Liver (tissue), 9 donors: ENCODE measurements around the gene GMFB. TPM values are rescaled to one million over a fixed set of nuclear protein-coding genes. Genes with fewer than 3 reads are reported as not detected.

ENCODE experiments used
- DNase-seq: peaks from one replicate; pipeline ENCODE4 v3.0.0-alpha.2; 2017; ENCODE audit warnings: low spot score
- H3K27ac ChIP-seq, 2 donors: one replicate each; pipeline ENCODE4 v1.7.0; 2013; ENCODE audit warnings: inconsistent platforms in 2 of 2, low read length in 2 of 2, control low read depth in 1 of 2, low read depth in 1 of 2, mild to moderate bottlenecking in 1 of 2
- H3K27me3 ChIP-seq, 4 donors: one replicate each; pipeline versions ENCODE4 v1.6.1 to v1.7.0; 2013; ENCODE audit warnings: low read length in 3 of 4, inconsistent platforms in 1 of 4, mild to moderate bottlenecking in 1 of 4, moderate library complexity in 1 of 4; ENCODE audit not compliant: control insufficient read depth in 4 of 4, insufficient read depth in 4 of 4
- H3K36me3 ChIP-seq, 4 donors: one replicate each; pipeline versions ENCODE4 v1.6.1 to v1.7.0; 2013; ENCODE audit warnings: low read length in 3 of 4, mild to moderate bottlenecking in 3 of 4, low read depth in 1 of 4, moderate library complexity in 1 of 4; ENCODE audit not compliant: control insufficient read depth in 4 of 4, insufficient read depth in 3 of 4
- H3K4me1 ChIP-seq, 4 donors: one replicate each; pipeline versions ENCODE4 v1.6.1 to v1.7.0; 2013; ENCODE audit warnings: low read length in 3 of 4, mild to moderate bottlenecking in 3 of 4, moderate library complexity in 1 of 4; ENCODE audit not compliant: control insufficient read depth in 4 of 4, insufficient read depth in 4 of 4
- H3K4me3 ChIP-seq, 3 donors: one replicate each; pipeline versions ENCODE4 v1.6.1 to v1.7.0; 2013; ENCODE audit warnings: low read length in 3 of 3, control low read depth in 1 of 3, low read depth in 1 of 3, mild to moderate bottlenecking in 1 of 3
- H3K9ac ChIP-seq, 2 donors: one replicate each; pipeline ENCODE4 v1.7.0; 2013; ENCODE audit warnings: low read length in 2 of 2, mild to moderate bottlenecking in 2 of 2, moderate library complexity in 2 of 2, control low read depth in 1 of 2, low read depth in 1 of 2
- H3K9me3 ChIP-seq, 4 donors: one replicate each; pipeline versions ENCODE4 v1.6.1 to v1.7.0; 2013; ENCODE audit warnings: low read length in 3 of 4; ENCODE audit not compliant: control insufficient read depth in 4 of 4
- ATF3 ChIP-seq: IDR thresholded peaks from 2 replicates; pipeline ENCODE4 v1.6.1; 2016; ENCODE audit warnings: antibody characterized with exemption
- EGR1 ChIP-seq, 2 donors: IDR thresholded peaks; 2 replicates each; pipeline ENCODE4 v1.6.1; 2016 to 2018; ENCODE audit warnings: antibody characterized with exemption in 2 of 2, low read depth in 2 of 2
- FOXA1 ChIP-seq: IDR thresholded peaks from 2 replicates; pipeline ENCODE4 v1.6.1; 2016; ENCODE audit warnings: antibody characterized with exemption
- FOXA2 ChIP-seq: IDR thresholded peaks from 2 replicates; pipeline ENCODE4 v1.6.1; 2016; ENCODE audit warnings: antibody characterized with exemption
- GABPA ChIP-seq, 2 donors: IDR thresholded peaks in 1 of 2; conservative IDR thresholded peaks in 1 of 2; 2 replicates each; pipeline ENCODE4 v1.6.1; 2016; ENCODE audit warnings: antibody characterized with exemption in 2 of 2, mild to moderate bottlenecking in 1 of 2, moderate library complexity in 1 of 2
- HNF4G ChIP-seq: IDR thresholded peaks from 2 replicates; pipeline ENCODE4 v1.6.1; 2016; ENCODE audit warnings: antibody characterized with exemption
- JUND ChIP-seq, 2 donors: IDR thresholded peaks; 2 replicates each; pipeline ENCODE4 v1.6.1; 2016; ENCODE audit warnings: antibody characterized with exemption in 2 of 2
- NR2F2 ChIP-seq: IDR thresholded peaks from 2 replicates; pipeline ENCODE4 v1.6.1; 2016; ENCODE audit warnings: antibody characterized with exemption
- REST ChIP-seq: IDR thresholded peaks from 2 replicates; pipeline ENCODE4 v1.6.1; 2016; ENCODE audit warnings: antibody characterized with exemption, mild to moderate bottlenecking
- RXRA ChIP-seq, 2 donors: IDR thresholded peaks; 2 replicates each; pipeline ENCODE4 v1.6.1; 2017 to 2018; ENCODE audit warnings: antibody characterized with exemption in 2 of 2, mild to moderate bottlenecking in 1 of 2
- SP1 ChIP-seq: IDR thresholded peaks from 2 replicates; pipeline ENCODE4 v1.6.1; 2018; ENCODE audit warnings: antibody characterized with exemption, mild to moderate bottlenecking
- TAF1 ChIP-seq: conservative IDR thresholded peaks from 2 replicates; pipeline ENCODE4 v1.6.1; 2016; ENCODE audit warnings: antibody characterized with exemption, mild to moderate bottlenecking
- YY1 ChIP-seq: IDR thresholded peaks from 2 replicates; pipeline ENCODE4 v1.6.1; 2016; ENCODE audit warnings: antibody characterized with exemption, mild to moderate bottlenecking
- ZBTB33 ChIP-seq: IDR thresholded peaks from 2 replicates; pipeline ENCODE4 v1.6.1; 2016; ENCODE audit warnings: antibody characterized with exemption
- WGBS: extraction: QIAGEN DNeasy Blood & Tissue Kit; methylation state at CpG from one replicate; pipeline ENCODE4 v1.1.7; 2013; 5-methylcytosine and 5-hydroxymethylcytosine counted together
- polyA plus RNA-seq, 2 donors: library from polyadenylated mRNA; stranded (reverse) in 1 of 2; unstranded in 1 of 2; fragments of 200-250 nt in 1 of 2; fragments of >200 nt in 1 of 2; fragmentation: Nextera tagmentation in 1 of 2; extraction: Ambion mirVana in 1 of 2; gene quantifications; one replicate each; pipeline versions ENCODE4 v1.2.1 to v1.2.3, GENCODE V29; 2013 to 2015
- total RNA-seq, 2 donors: library from RNA; depleted of rRNA; stranded (reverse); fragments of >200 nt; gene quantifications; one replicate each; pipeline ENCODE4 v1.2.3, GENCODE V29; 2014
- donor health status: healthy.
- donor health status: healthy.
- donor health status: healthy.
- donor health status: healthy.
- donor health status: healthy.

The GMFB gene
- total and polyA plus RNA-seq, 4 donors, result 13.3 to 26.3 (median 20.6) TPM

GRCh38 chr14:54538055-54538454, 49.3 kb upstream of the GMFB start:
- TF ChIP-seq JUND (IDR thresholded peaks at IDR 0.05) (no peak), GABPA (IDR thresholded peaks at IDR 0.05 in 1 of 2, conservative IDR thresholded peaks at IDR 0.05 in 1 of 2) (no peak), TAF1 (no peak), ATF3 (no peak), REST (no peak), YY1 (no peak), RXRA (IDR thresholded peaks at IDR 0.05) (no peak), NR2F2 (no peak), FOXA2 (no peak)
- Histone ChIP-seq H3K4me1 (no peaks in the 10 kb centered on the region), H3K9ac (no peak overlapping the region), H3K4me3 (no peak overlapping the region), H3K9me3 (no peaks in the 10 kb centered on the region), H3K27ac (no peak overlapping the region), H3K27me3 (no peaks in the 10 kb centered on the region), H3K36me3 (peaks cover 0 to 4% (median 2%) of the 10 kb centered on the region in 4 donors)
- DNase-seq, result no peak
- 89% methylated on average over 3 of the region's 3 CpGs for WGBS

GRCh38 chr14:54537651-54538050, 48.9 kb upstream of the GMFB start:
- H3K9me3 ChIP-seq, result no peaks in the 10 kb centered on the region
- H3K27me3 ChIP-seq, result no peaks in the 10 kb centered on the region
- TF ChIP-seq EGR1 (IDR thresholded peaks at IDR 0.05; ENCODE audit: low read depth in 2 of 2) (no peak), TAF1 (no peak), FOXA1 (no peak), NR2F2 (no peak), JUND (IDR thresholded peaks at IDR 0.05) (no peak), ZBTB33 (no peak), REST (no peak), SP1 (no peak), HNF4G (no peak)
- H3K4me1 ChIP-seq, result no peaks in the 10 kb centered on the region
- H3K4me3 ChIP-seq, result no peak overlapping the region
- DNase-seq, result no peak
- H3K27ac ChIP-seq, result no peak overlapping the region
- H3K36me3 ChIP-seq, result peaks cover 0 to 4% (median 2%) of the 10 kb centered on the region in 4 donors
- WGBS, result 49% methylated on average over 2 of the region's 2 CpGs
- H3K9ac ChIP-seq, result no peak overlapping the region
